GM23338 (cell line): ENCODE data around the gene TMEM170B. TPM values are rescaled to one million over a fixed set of nuclear protein-coding genes. Genes with fewer than 3 reads are reported as not detected.

Source experiments
- ATAC-seq: fragments of 200-7000 bp; cut with Tn5 transposase; 3 replicates; pipeline ENCODE4 v1.9.1; 2020
- DNase-seq: peaks from one replicate; pipeline ENCODE4 v3.0.0-alpha.2; 2015; ENCODE audit warnings: low spot score
- H2AFZ ChIP-seq: fragments of 200-600 bp; sonication (generic); 2 replicates; pipeline ENCODE4 v1.8.0; 2016; ENCODE audit warnings: antibody characterized with exemption, mild to moderate bottlenecking, moderate library complexity
- H3F3A ChIP-seq: fragments of 200-600 bp; sonication (generic); replicated peaks from 2 replicates; pipeline ENCODE4 v1.8.0; 2017; ENCODE audit warnings: antibody characterized with exemption, mixed run types, low read depth
- H3K27ac ChIP-seq: fragments of 200-600 bp; sonication (generic); 2 replicates; pipeline ENCODE4 v1.6.1; 2016; ENCODE audit warnings: low read depth
- H3K27me3 ChIP-seq: fragments of 200-600 bp; sonication (generic); 2 replicates; pipeline ENCODE4 v1.8.0; 2016; ENCODE audit warnings: mild to moderate bottlenecking, mixed run types, moderate library complexity; ENCODE audit not compliant: insufficient read depth
- H3K36me3 ChIP-seq: fragments of 200-600 bp; sonication (generic); 2 replicates; pipeline ENCODE4 v1.8.0; 2016; ENCODE audit warnings: mild to moderate bottlenecking; ENCODE audit not compliant: insufficient read depth
- H3K4me1 ChIP-seq: fragments of 200-600 bp; sonication (generic); 2 replicates; pipeline ENCODE4 v1.8.0; 2016; ENCODE audit warnings: mild to moderate bottlenecking, moderate library complexity; ENCODE audit not compliant: insufficient read depth
- H3K4me2 ChIP-seq: fragments of 200-600 bp; sonication (generic); 2 replicates; pipeline ENCODE4 v1.7.1; 2017; ENCODE audit warnings: mixed run types
- H3K4me3 ChIP-seq: fragments of 200-600 bp; sonication (generic); 2 replicates; pipeline ENCODE4 v1.6.1; 2016; ENCODE audit warnings: mixed run types
- H3K79me2 ChIP-seq: fragments of 200-600 bp; sonication (generic); replicated peaks from 2 replicates; pipeline ENCODE4 v1.8.0; 2017; ENCODE audit warnings: mild to moderate bottlenecking; ENCODE audit not compliant: insufficient read depth
- H3K9me2 ChIP-seq: fragments of 200-600 bp; sonication (generic); 2 replicates; pipeline ENCODE4 v1.8.0; 2017; ENCODE audit not compliant: insufficient read depth
- H4K20me1 ChIP-seq: fragments of 200-600 bp; sonication (generic); replicated peaks from 2 replicates; pipeline ENCODE4 v1.8.0; 2017; ENCODE audit warnings: mild to moderate bottlenecking; ENCODE audit not compliant: insufficient read depth
- H3K27ac Mint-ChIP-seq: 2 replicates; pipeline ENCODE4 v1.8.0; 2020; ENCODE audit warnings: inconsistent platforms, mild to moderate bottlenecking, moderate library complexity, mixed read lengths
- H3K27me3 Mint-ChIP-seq: 3 replicates; pipeline ENCODE4 v1.8.0; 2022; ENCODE audit warnings: low read depth, mild to moderate bottlenecking, moderate library complexity, mixed read lengths, inconsistent platforms; ENCODE audit not compliant: insufficient read depth, poor library complexity
- H3K36me3 Mint-ChIP-seq: 3 replicates; pipeline ENCODE4 v1.8.0; 2021; ENCODE audit warnings: low read depth, mild to moderate bottlenecking, inconsistent platforms, moderate library complexity, mixed read lengths
- H3K4me1 Mint-ChIP-seq: 3 replicates; pipeline ENCODE4 v1.8.0; 2020; ENCODE audit warnings: mild to moderate bottlenecking, inconsistent platforms, mixed read lengths
- H3K4me3 Mint-ChIP-seq: 3 replicates; pipeline ENCODE4 v1.8.0; 2021; ENCODE audit warnings: moderate library complexity, mild to moderate bottlenecking, inconsistent platforms, mixed read lengths
- H3K9me3 Mint-ChIP-seq: 3 replicates; pipeline ENCODE4 v1.8.0; 2020; ENCODE audit warnings: moderate library complexity, mild to moderate bottlenecking, inconsistent platforms, mixed read lengths
- CREB1 ChIP-seq: fragments of 250-450 bp; sonication (Bioruptor Pico); IDR thresholded peaks from 2 replicates; pipeline ENCODE4 v1.5.0; 2020; ENCODE audit warnings: low read depth, mild to moderate bottlenecking, moderate library complexity
- ETS1 ChIP-seq: IDR thresholded peaks from 2 replicates; pipeline ENCODE4 v1.6.1; 2016; ENCODE audit warnings: antibody characterized with exemption
- EZH2 ChIP-seq: fragments of 200-600 bp; sonication (generic); IDR thresholded peaks from one replicate; pipeline ENCODE4 v1.8.0; 2017; ENCODE audit warnings: antibody characterized with exemption, mild to moderate bottlenecking, low read depth; ENCODE audit not compliant: unreplicated experiment
- EZH2phosphoT487 ChIP-seq: fragments of 200-600 bp; sonication (generic); IDR thresholded peaks from one replicate; pipeline ENCODE4 v1.8.1; 2018; ENCODE audit warnings: antibody characterized with exemption; ENCODE audit not compliant: unreplicated experiment
- JUNB ChIP-seq: IDR thresholded peaks from one replicate; pipeline ENCODE4 v1.6.1; 2016; ENCODE audit warnings: antibody characterized with exemption; ENCODE audit not compliant: unreplicated experiment
- NANOG ChIP-seq: IDR thresholded peaks from 2 replicates; pipeline ENCODE4 v1.6.1; 2016; ENCODE audit warnings: antibody characterized with exemption, borderline replicate concordance
- POLR2AphosphoS5 ChIP-seq: IDR thresholded peaks from 2 replicates; pipeline ENCODE4 v1.6.1; 2016; ENCODE audit warnings: antibody characterized with exemption, low read depth
- ZNF114 ChIP-seq: fragments of 250-450 bp; sonication (Bioruptor Pico); IDR thresholded peaks from 2 replicates; pipeline ENCODE4 v1.5.0; 2020; ENCODE audit warnings: mild to moderate bottlenecking, moderate library complexity
- ZNF331 ChIP-seq: fragments of 250-450 bp; sonication (Bioruptor Pico); IDR thresholded peaks from 2 replicates; pipeline ENCODE4 v1.5.0; 2020; ENCODE audit warnings: low read depth, mild to moderate bottlenecking, moderate library complexity
- polyA plus RNA-seq: library from polyadenylated mRNA; unstranded; fragments of >200 nt; fragmentation: Nextera tagmentation; extraction: Ambion mirVana; gene quantifications from 2 replicates; pipeline ENCODE4 v1.2.1, GENCODE V29; 2016
- total RNA-seq: library from RNA; depleted of rRNA; stranded (reverse); fragments of >200 nt; shearing (Covaris generic); gene quantifications from 2 replicates; pipeline ENCODE4 v1.2.3, GENCODE V29; 2014
- TF ChIP-seq, protein P1 (sequence below): IDR thresholded peaks from one replicate; pipeline ENCODE4 v1.6.1; 2018; ENCODE audit warnings: antibody characterized with exemption; ENCODE audit not compliant: unreplicated experiment
- TF ChIP-seq, protein P2 (sequence below), 2 experiments: fragments of 200-600 bp in 1 of 2; sonication (generic) in 1 of 2; conservative IDR thresholded peaks; 2 replicates each; pipeline versions ENCODE4 v1.5.1 to v1.6.1; 2016 to 2017; ENCODE audit warnings: antibody characterized with exemption in 2 of 2, low read depth in 2 of 2, mild to moderate bottlenecking in 2 of 2, moderate library complexity in 1 of 2

The TMEM170B gene
- total and polyA plus RNA-seq, 2 experiments from 2014 or later: 2.0 to 6.9 TPM

DNA sequence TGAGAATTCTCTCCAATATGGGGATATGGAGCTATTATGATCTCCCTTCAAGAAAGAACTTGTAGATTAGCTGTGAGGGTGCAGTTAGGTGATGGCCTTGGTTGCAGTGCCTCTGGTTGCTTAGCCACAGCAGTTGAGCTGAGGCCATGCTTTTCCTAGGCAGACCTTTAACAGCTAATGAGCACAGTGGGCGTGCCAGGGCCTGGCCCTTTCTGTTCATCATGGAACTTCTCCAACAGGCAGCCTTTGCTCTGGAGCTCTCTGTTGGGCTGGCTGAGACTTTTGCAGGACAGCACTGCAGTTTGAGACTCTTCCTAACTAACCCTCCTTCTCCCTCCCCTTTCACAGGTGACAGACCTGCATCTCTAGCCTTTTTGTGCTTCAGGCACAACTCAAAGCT, 39.7 kb upstream of the TMEM170B start (continued):
- TF ChIP-seq, protein P1, sequence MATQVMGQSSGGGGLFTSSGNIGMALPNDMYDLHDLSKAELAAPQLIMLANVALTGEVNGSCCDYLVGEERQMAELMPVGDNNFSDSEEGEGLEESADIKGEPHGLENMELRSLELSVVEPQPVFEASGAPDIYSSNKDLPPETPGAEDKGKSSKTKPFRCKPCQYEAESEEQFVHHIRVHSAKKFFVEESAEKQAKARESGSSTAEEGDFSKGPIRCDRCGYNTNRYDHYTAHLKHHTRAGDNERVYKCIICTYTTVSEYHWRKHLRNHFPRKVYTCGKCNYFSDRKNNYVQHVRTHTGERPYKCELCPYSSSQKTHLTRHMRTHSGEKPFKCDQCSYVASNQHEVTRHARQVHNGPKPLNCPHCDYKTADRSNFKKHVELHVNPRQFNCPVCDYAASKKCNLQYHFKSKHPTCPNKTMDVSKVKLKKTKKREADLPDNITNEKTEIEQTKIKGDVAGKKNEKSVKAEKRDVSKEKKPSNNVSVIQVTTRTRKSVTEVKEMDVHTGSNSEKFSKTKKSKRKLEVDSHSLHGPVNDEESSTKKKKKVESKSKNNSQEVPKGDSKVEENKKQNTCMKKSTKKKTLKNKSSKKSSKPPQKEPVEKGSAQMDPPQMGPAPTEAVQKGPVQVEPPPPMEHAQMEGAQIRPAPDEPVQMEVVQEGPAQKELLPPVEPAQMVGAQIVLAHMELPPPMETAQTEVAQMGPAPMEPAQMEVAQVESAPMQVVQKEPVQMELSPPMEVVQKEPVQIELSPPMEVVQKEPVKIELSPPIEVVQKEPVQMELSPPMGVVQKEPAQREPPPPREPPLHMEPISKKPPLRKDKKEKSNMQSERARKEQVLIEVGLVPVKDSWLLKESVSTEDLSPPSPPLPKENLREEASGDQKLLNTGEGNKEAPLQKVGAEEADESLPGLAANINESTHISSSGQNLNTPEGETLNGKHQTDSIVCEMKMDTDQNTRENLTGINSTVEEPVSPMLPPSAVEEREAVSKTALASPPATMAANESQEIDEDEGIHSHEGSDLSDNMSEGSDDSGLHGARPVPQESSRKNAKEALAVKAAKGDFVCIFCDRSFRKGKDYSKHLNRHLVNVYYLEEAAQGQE: no peak
- TF ChIP-seq EZH2: no peak
- no peak for TF ChIP-seq ZNF331 (CRISPR knock-in tag)
- no peak for TF ChIP-seq ETS1
- no peak for TF ChIP-seq ZNF114 (CRISPR knock-in tag)
- TF ChIP-seq, protein P2, sequence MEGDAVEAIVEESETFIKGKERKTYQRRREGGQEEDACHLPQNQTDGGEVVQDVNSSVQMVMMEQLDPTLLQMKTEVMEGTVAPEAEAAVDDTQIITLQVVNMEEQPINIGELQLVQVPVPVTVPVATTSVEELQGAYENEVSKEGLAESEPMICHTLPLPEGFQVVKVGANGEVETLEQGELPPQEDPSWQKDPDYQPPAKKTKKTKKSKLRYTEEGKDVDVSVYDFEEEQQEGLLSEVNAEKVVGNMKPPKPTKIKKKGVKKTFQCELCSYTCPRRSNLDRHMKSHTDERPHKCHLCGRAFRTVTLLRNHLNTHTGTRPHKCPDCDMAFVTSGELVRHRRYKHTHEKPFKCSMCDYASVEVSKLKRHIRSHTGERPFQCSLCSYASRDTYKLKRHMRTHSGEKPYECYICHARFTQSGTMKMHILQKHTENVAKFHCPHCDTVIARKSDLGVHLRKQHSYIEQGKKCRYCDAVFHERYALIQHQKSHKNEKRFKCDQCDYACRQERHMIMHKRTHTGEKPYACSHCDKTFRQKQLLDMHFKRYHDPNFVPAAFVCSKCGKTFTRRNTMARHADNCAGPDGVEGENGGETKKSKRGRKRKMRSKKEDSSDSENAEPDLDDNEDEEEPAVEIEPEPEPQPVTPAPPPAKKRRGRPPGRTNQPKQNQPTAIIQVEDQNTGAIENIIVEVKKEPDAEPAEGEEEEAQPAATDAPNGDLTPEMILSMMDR (conservative IDR thresholded peaks at IDR 0.05; ENCODE audit: low read depth in 2 of 2): no peak

- H3K4me1 Mint-ChIP-seq: peaks cover 8% of the 10 kb centered on the region; the same call in 2 of the 3 replicates
- Histone ChIP-seq H3K9me2 (no peaks in the 10 kb centered on the region), H3K4me3 (no peak overlapping the region), H2AFZ (no peak overlapping the region), H3K36me3 (no peaks in the 10 kb centered on the region), H3K27me3 (no peaks in the 10 kb centered on the region), H3K4me1 (peaks cover 3% of the 10 kb centered on the region), H4K20me1 (no peaks in the 10 kb centered on the region), H3K4me2 (no peak overlapping the region), H3K27ac (no peak overlapping the region), H3F3A (no peaks in the 10 kb centered on the region), H3K79me2 (no peaks in the 10 kb centered on the region)
- no peak overlapping the region for H3K4me3 Mint-ChIP-seq
- H3K27me3 Mint-ChIP-seq: peaks cover 2% of the 10 kb centered on the region
- H3K27ac Mint-ChIP-seq: no peak overlapping the region
- H3K9me3 Mint-ChIP-seq: no peaks in the 10 kb centered on the region; the same call in 2 of the 3 replicates
- H3K36me3 Mint-ChIP-seq: no peaks in the 10 kb centered on the region
- TF ChIP-seq ZNF114 (CRISPR knock-in tag): no peak
- TF ChIP-seq EZH2phosphoT487: no peak
- TF ChIP-seq, protein P2 (conservative IDR thresholded peaks at IDR 0.05; ENCODE audit: low read depth in 2 of 2): no peak
- no peak for TF ChIP-seq NANOG
- no peak for TF ChIP-seq ZNF331 (CRISPR knock-in tag)
- TF ChIP-seq EZH2: no peak
- TF ChIP-seq, protein P1: no peak
- no peak for TF ChIP-seq CREB1 (CRISPR knock-in tag)
- no peak for TF ChIP-seq JUNB
- no peak for TF ChIP-seq ETS1
- TF ChIP-seq POLR2AphosphoS5: no peak
- ATAC-seq (no peak), DNase-seq (no peak)
These were observed 37.5 kb upstream of the TMEM170B start for GRCh38 chr6:11500008-11500407.
